Fibroblast of skin of left quadriceps (primary cell): ENCODE results near the gene NEK10.
"Not testable (repeated sequence)": the region's sequence is repeated elsewhere in the genome, so short reads cannot be mapped to it uniquely, and the experiment has no call there.

Experiments
- DNase-seq, 2 experiments: peaks; one replicate each; pipeline ENCODE4 v3.0.0-alpha.2; 2013; ENCODE audit warnings: low read depth in 2 of 2

The NEK10 gene

GRCh38 chr3:27354161-27354560, 15.0 kb downstream of the NEK10 start:
- no peak for DNase-seq

- peak in 1 of 2 experiments; percentile 9 for DNase-seq
Observed at GRCh38 chr3:27353221-27353620, 16.0 kb downstream of the NEK10 start.

- no peak for DNase-seq
Observed at GRCh38 chr3:27352047-27352446, 17.1 kb downstream of the NEK10 start.

GRCh38 chr3:27349832-27350231, 19.4 kb downstream of the NEK10 start:
- DNase-seq: no peak

- DNase-seq: no peak
Observed at GRCh38 chr3:27345959-27346865, 23.0 kb downstream of the NEK10 start.

- DNase-seq: no peak
Observed at GRCh38 chr3:27345493-27345892, 23.7 kb downstream of the NEK10 start.

GRCh38 chr3:27345045-27345444, 24.1 kb downstream of the NEK10 start:
- no peak for DNase-seq

- DNase-seq: no peak
Observed at GRCh38 chr3:27344192-27344591, 25.0 kb downstream of the NEK10 start.

GRCh38 chr3:27342267-27342666, 26.9 kb downstream of the NEK10 start:
- no peak for DNase-seq

- no peak for DNase-seq
Observed at GRCh38 chr3:27340534-27340933, 28.6 kb downstream of the NEK10 start.

GRCh38 chr3:27335571-27335970, 33.6 kb downstream of the NEK10 start:
- no peak for DNase-seq

- DNase-seq: no peak
Observed at GRCh38 chr3:27333843-27334242, 35.3 kb downstream of the NEK10 start.

GRCh38 chr3:27328982-27329762, 40.0 kb downstream of the NEK10 start:
- DNase-seq: not testable (repeated sequence)

GRCh38 chr3:27326629-27327545, 42.3 kb downstream of the NEK10 start:
- DNase-seq: peak; percentile 78 to 80

- DNase-seq: peak; percentile 23 to 29
Observed at GRCh38 chr3:27326202-27326601, 43.0 kb downstream of the NEK10 start.

- no peak for DNase-seq
Observed at GRCh38 chr3:27325419-27325818, 43.8 kb downstream of the NEK10 start.

- no peak for DNase-seq
Observed at GRCh38 chr3:27324686-27325085, 44.5 kb downstream of the NEK10 start.

- no peak for DNase-seq
Observed at GRCh38 chr3:27323087-27323570, 46.1 kb downstream of the NEK10 start.

GRCh38 chr3:27322634-27323033, 46.5 kb downstream of the NEK10 start:
- no peak for DNase-seq

- no peak for DNase-seq
Observed at GRCh38 chr3:27319847-27320526, 49.2 kb downstream of the NEK10 start.

GRCh38 chr3:27319304-27319703, 49.9 kb downstream of the NEK10 start:
- no peak for DNase-seq
